B cell (primary cell): ENCODE results near the gene SLC13A3. TPM values are rescaled to one million over a fixed set of nuclear protein-coding genes. Genes with fewer than 3 reads are reported as not detected.

ENCODE experiments used
- ATAC-seq: fragments of 200-7000 bp; cut with Tn5 transposase; one replicate; pipeline ENCODE4 v1.10.0; 2021; ENCODE audit warnings: low read depth, mild to moderate bottlenecking, moderate number of reproducible peaks, moderate library complexity
- CTCF ChIA-PET: fragments of 350-600 bp; sonication (Branson Sonifier 250); formaldehyde crosslinking; loops from one replicate; lab custom pipeline; 2021; ENCODE audit warnings: antibody characterized with exemption, inconsistent platforms; lab: Charles Lee
- POLR2A ChIA-PET: fragments of 350-600 bp; sonication (Branson Sonifier 250); formaldehyde crosslinking; loops from one replicate; lab custom pipeline; 2021; ENCODE audit warnings: antibody characterized with exemption; lab: Charles Lee
- DNase-seq: peaks from one replicate; pipeline ENCODE4 v3.0.0; 2013
- H2AFZ ChIP-seq: 2 replicates; pipeline ENCODE4 v1.6.1; 2012; ENCODE audit warnings: mild to moderate bottlenecking, low read depth, low read length; ENCODE audit not compliant: insufficient read depth, poor library complexity, severe bottlenecking
- H3K27ac ChIP-seq, 2 donors: 1 replicate in 1 of 2; 2 replicates in 1 of 2; pipeline ENCODE4 v1.5.1; 2012 to 2013; ENCODE audit warnings: low read length in 2 of 2, mild to moderate bottlenecking in 2 of 2, moderate library complexity in 1 of 2
- H3K27me3 ChIP-seq, 4 experiments: fragments of 200-600 bp in 1 of 4; sonication (generic) in 1 of 4; replicated peaks in 1 of 4; 1 replicate in 2 of 4; 2 replicates in 2 of 4; pipeline versions ENCODE4 v1.6.1 to v1.7.0; 2013 to 2016; ENCODE audit warnings: low read length in 3 of 4, mild to moderate bottlenecking in 2 of 4, mixed read lengths in 1 of 4, moderate library complexity in 1 of 4; ENCODE audit not compliant: insufficient read depth in 4 of 4, control insufficient read depth in 3 of 4; ENCODE audit errors: control extremely low read depth in 1 of 4
- H3K36me3 ChIP-seq, 2 experiments: replicated peaks in 1 of 2; 1 replicate in 1 of 2; 2 replicates in 1 of 2; pipeline versions ENCODE4 v1.6.1 to v1.7.1; 2013; ENCODE audit warnings: low read length in 1 of 2; ENCODE audit not compliant: insufficient read depth in 2 of 2, control insufficient read depth in 1 of 2; ENCODE audit errors: control extremely low read depth in 1 of 2, extremely low read depth in 1 of 2
- H3K4me1 ChIP-seq, 2 donors: fragments of 200-600 bp in 1 of 2; sonication (generic) in 1 of 2; 1 replicate in 1 of 2; 2 replicates in 1 of 2; pipeline versions ENCODE4 v1.5.1 to v1.6.1; 2013 to 2017; ENCODE audit warnings: low read length in 2 of 2; ENCODE audit not compliant: control insufficient read depth in 2 of 2, insufficient read depth in 2 of 2
- H3K4me2 ChIP-seq: replicated peaks from 2 replicates; pipeline ENCODE3; 2012; ENCODE audit warnings: mild to moderate bottlenecking, low read depth, low read length; ENCODE audit not compliant: poor library complexity, severe bottlenecking
- H3K4me3 ChIP-seq, 5 experiments: fragments of 200-600 bp in 1 of 5; sonication (generic) in 1 of 5; 1 replicate in 3 of 5; 2 replicates in 2 of 5; pipeline versions ENCODE4 v1.5.1 to v1.7.0; 2011 to 2016; ENCODE audit warnings: low read length in 4 of 5, mild to moderate bottlenecking in 4 of 5, low read depth in 2 of 5, control low read depth in 1 of 5, moderate library complexity in 1 of 5; ENCODE audit not compliant: insufficient read depth in 1 of 5; ENCODE audit errors: control extremely low read depth in 1 of 5, extremely low read depth in 1 of 5
- H3K79me2 ChIP-seq: fragments of 200-600 bp; sonication (generic); one replicate; pipeline ENCODE4 v1.6.0; 2016; ENCODE audit warnings: low read length; ENCODE audit not compliant: control insufficient read depth, insufficient read depth
- H3K9ac ChIP-seq: fragments of 200-600 bp; sonication (generic); 2 replicates; pipeline ENCODE4 v1.6.1; 2017; ENCODE audit warnings: mild to moderate bottlenecking, low read length, moderate library complexity
- H3K9me3 ChIP-seq, 3 donors: one replicate each; pipeline versions ENCODE4 v1.6.1 to v1.7.1; 2013; ENCODE audit warnings: low read length in 2 of 3; ENCODE audit not compliant: control insufficient read depth in 2 of 3, insufficient read depth in 1 of 3; ENCODE audit errors: control extremely low read depth in 1 of 3
- H4K20me1 ChIP-seq: 2 replicates; pipeline ENCODE4 v1.6.0; 2012; ENCODE audit warnings: mild to moderate bottlenecking, low read length; ENCODE audit not compliant: insufficient read depth, control insufficient read depth, poor library complexity, severe bottlenecking
- H3K27ac Mint-ChIP-seq: one replicate; pipeline ENCODE4 v1.8.0; 2021; ENCODE audit warnings: mixed read lengths
- H3K27me3 Mint-ChIP-seq: one replicate; pipeline ENCODE4 v1.8.0; 2021; ENCODE audit warnings: mixed read lengths
- H3K4me1 Mint-ChIP-seq: one replicate; pipeline ENCODE4 v1.8.0; 2021; ENCODE audit warnings: mixed read lengths
- H3K4me3 Mint-ChIP-seq: one replicate; pipeline ENCODE4 v1.8.0; 2021; ENCODE audit warnings: mixed read lengths
- H3K9me3 Mint-ChIP-seq: one replicate; pipeline ENCODE4 v1.8.0; 2022; ENCODE audit warnings: mixed read lengths; ENCODE audit not compliant: insufficient read depth
- CTCF ChIP-seq: fragments of 200-600 bp; IDR thresholded peaks from one replicate; pipeline ENCODE4 v1.8.0; 2022; ENCODE audit warnings: antibody characterized with exemption, mild to moderate bottlenecking
- EZH2 ChIP-seq: IDR thresholded peaks from 2 replicates; pipeline ENCODE4 v1.6.1; 2012; ENCODE audit warnings: borderline replicate concordance, low read depth, mild to moderate bottlenecking, moderate library complexity, low read length; ENCODE audit not compliant: insufficient read depth, poor library complexity, severe bottlenecking
- WGBS: methylation state at CpG from one replicate; pipeline ENCODE4 v1.1.5; 2013; ENCODE audit warnings: missing lambda C conversion rate; ENCODE audit not compliant: insufficient coverage; 5-methylcytosine and 5-hydroxymethylcytosine counted together
- intact Hi-C: fragments of 100-400 bp; cut with micrococcal nuclease; formaldehyde crosslinking; loops from one replicate; pipeline ENCODE4 v1.10.0; 2022
- polyA plus RNA-seq: library from polyadenylated mRNA; depleted of rRNA; stranded (reverse); fragments of >200 nt; gene quantifications from 2 replicates; pipeline ENCODE4 v1.2.3, GENCODE V29; 2012
- total RNA-seq, 2 donors: library from RNA; stranded (reverse); fragments of 120-200 nt in 1 of 2; gene quantifications; 1 replicate in 1 of 2; 2 replicates in 1 of 2; pipeline versions ENCODE4 v1.2.3 to v1.2.4, GENCODE V29; 2013 to 2022

SLC13A3 gene
- total and polyA plus RNA-seq, 2 donors (not counting 1 experiment from before 2014, with no cell fraction given) = 0.09 to 0.20 TPM

- H3K4me3 Mint-ChIP-seq = no peak overlapping the region
Observed at GRCh38 chr20:46601603-46602122, 49.6 kb downstream of the SLC13A3 start.

GRCh38 chr20:46600286-46600752 lies 50.9 kb downstream of the SLC13A3 start:
- no CpG with 5 or more reads among the region's 1 CpG for WGBS
- Mint-ChIP-seq H3K4me3 (no peak overlapping the region), H3K9me3 (no peaks in the 10 kb centered on the region), H3K27me3 (peaks cover 37% of the 10 kb centered on the region), H3K27ac (no peak overlapping the region), H3K4me1 (no peaks in the 10 kb centered on the region)
- no peaks in the 10 kb centered on the region for H3K9me3 ChIP-seq
- H2AFZ ChIP-seq = no peak overlapping the region
- no peak overlapping the region for H3K4me3 ChIP-seq
- intact Hi-C loops = no loop called here
- H3K9ac ChIP-seq = no peak overlapping the region
- POLR2A ChIA-PET = no interaction called here
- no peak overlapping the region for H3K27ac ChIP-seq
- ATAC-seq = no peak
- H3K4me1 ChIP-seq = no peaks in the 10 kb centered on the region
- H3K79me2 ChIP-seq = no peaks in the 10 kb centered on the region
- CTCF ChIA-PET = no interaction called here
- no peaks in the 10 kb centered on the region for H4K20me1 ChIP-seq
- no peaks in the 10 kb centered on the region for H3K36me3 ChIP-seq
- TF ChIP-seq EZH2 (no peak), CTCF (no peak)
- no peak overlapping the region for H3K4me2 ChIP-seq
- peaks cover 0 to 6% (median 4%) of the 10 kb centered on the region in 4 experiments for H3K27me3 ChIP-seq
- DNase-seq = no peak

More at GRCh38 chr20:46601603-46602122, 49.6 kb downstream of the SLC13A3 start:
- Histone ChIP-seq H2AFZ (no peak overlapping the region), H3K27me3 (peaks cover 0 to 4% (median 3%) of the 10 kb centered on the region in 4 experiments), H3K36me3 (no peaks in the 10 kb centered on the region), H3K9ac (no peak overlapping the region), H3K79me2 (no peaks in the 10 kb centered on the region), H3K27ac (no peak overlapping the region), H3K4me1 (no peaks in the 10 kb centered on the region), H3K9me3 (no peaks in the 10 kb centered on the region), H3K4me3 (no peak overlapping the region), H3K4me2 (no peak overlapping the region), H4K20me1 (no peaks in the 10 kb centered on the region)
- POLR2A ChIA-PET = no interaction called here
- no peak for DNase-seq
- intact Hi-C loops = no loop called here
- no peak for ATAC-seq
- peaks cover 26% of the 10 kb centered on the region for H3K27me3 Mint-ChIP-seq
- no peaks in the 10 kb centered on the region for H3K9me3 Mint-ChIP-seq
- CTCF ChIA-PET = no interaction called here
- TF ChIP-seq CTCF (no peak), EZH2 (no peak)
- H3K27ac Mint-ChIP-seq = no peak overlapping the region
- H3K4me1 Mint-ChIP-seq = no peaks in the 10 kb centered on the region
